HepG2 (cell line): ENCODE results near the gene FBXO9. TPM values are rescaled to one million over a fixed set of nuclear protein-coding genes. Genes with fewer than 3 reads are reported as not detected.
A peak's percentile ranks its signal among the peaks of the same experiment; 100 is the strongest.

Experiments used
- FOSL1 ChIP-seq: sonication (generic); formaldehyde crosslinking; IDR thresholded peaks from 2 replicates; pipeline ENCODE4 v1.9.0; 2021; ENCODE audit warnings: missing genetic modification reagents, borderline replicate concordance
- GFI1 ChIP-seq: sonication (generic); formaldehyde crosslinking; IDR thresholded peaks from 2 replicates; pipeline ENCODE4 v1.5.0; 2020; ENCODE audit warnings: missing genetic modification reagents, mild to moderate bottlenecking, borderline replicate concordance
- HES4 ChIP-seq: sonication (generic); formaldehyde crosslinking; IDR thresholded peaks from 2 replicates; pipeline ENCODE4 v1.9.0; 2021; ENCODE audit warnings: mild to moderate bottlenecking, missing genetic modification reagents, borderline replicate concordance
- HNF4G ChIP-seq, 2 experiments: sonication (generic) in 1 of 2; formaldehyde crosslinking in 1 of 2; IDR thresholded peaks; 2 replicates each; pipeline versions ENCODE4 v1.4.0 to v1.6.1; 2011 to 2020; ENCODE audit warnings: borderline replicate concordance in 2 of 2, low read depth in 2 of 2, mild to moderate bottlenecking in 2 of 2, low read length in 1 of 2, missing genetic modification reagents in 1 of 2, moderate library complexity in 1 of 2
- NKX3-1 ChIP-seq: sonication (generic); formaldehyde crosslinking; IDR thresholded peaks from 2 replicates; pipeline ENCODE4 v1.5.0; 2020; ENCODE audit warnings: missing genetic modification reagents
- SOX5 ChIP-seq: IDR thresholded peaks from 2 replicates; pipeline ENCODE4 v1.6.1; 2016; ENCODE audit warnings: borderline replicate concordance
- SOX6 ChIP-seq, 2 experiments: fragments of 450-650 bp in 1 of 2; sonication (generic) in 1 of 2; formaldehyde crosslinking in 1 of 2; IDR thresholded peaks; 2 replicates each; pipeline versions ENCODE4 v1.4.0 to v1.6.1; 2017 to 2020; ENCODE audit warnings: antibody characterized with exemption in 1 of 2, mild to moderate bottlenecking in 1 of 2, missing genetic modification reagents in 1 of 2
- YY1 ChIP-seq: IDR thresholded peaks from 2 replicates; pipeline ENCODE4 v1.6.1; 2011; ENCODE audit warnings: low read length, low read depth, moderate library complexity, mild to moderate bottlenecking; ENCODE audit not compliant: insufficient read depth, insufficient replicate concordance
- ZEB1 ChIP-seq: IDR thresholded peaks from 2 replicates; pipeline ENCODE4 v1.6.1; 2012; ENCODE audit warnings: mild to moderate bottlenecking, low read depth, inconsistent platforms; ENCODE audit not compliant: insufficient replicate concordance
- ZKSCAN5 ChIP-seq: sonication (generic); formaldehyde crosslinking; IDR thresholded peaks from 2 replicates; pipeline ENCODE4 v1.5.1; 2020; ENCODE audit warnings: mild to moderate bottlenecking, missing genetic modification reagents
- ZNF260 ChIP-seq: sonication (generic); formaldehyde crosslinking; IDR thresholded peaks from 2 replicates; pipeline ENCODE4 v1.4.0; 2020; ENCODE audit warnings: missing genetic modification reagents, low read depth, mild to moderate bottlenecking, borderline replicate concordance
- ZNF33B ChIP-seq: sonication (generic); formaldehyde crosslinking; IDR thresholded peaks from 2 replicates; pipeline ENCODE4 v1.5.1; 2020; ENCODE audit warnings: mild to moderate bottlenecking, missing genetic modification reagents
- ZNF674 ChIP-seq: sonication (generic); formaldehyde crosslinking; IDR thresholded peaks from 2 replicates; pipeline ENCODE4 v1.5.0; 2020; ENCODE audit warnings: low read depth, mild to moderate bottlenecking, missing genetic modification reagents
- ZSCAN29 ChIP-seq: sonication (generic); formaldehyde crosslinking; conservative IDR thresholded peaks from 2 replicates; pipeline ENCODE4 v1.4.0; 2020; ENCODE audit warnings: mild to moderate bottlenecking, missing genetic modification reagents
- ZSCAN9 ChIP-seq: IDR thresholded peaks from 2 replicates; pipeline ENCODE4 v1.6.1; 2016; ENCODE audit warnings: borderline replicate concordance
- polyA plus RNA-seq, 8 experiments: library from polyadenylated mRNA; depleted of rRNA in 3 of 8; stranded (reverse) in 7 of 8; unstranded in 1 of 8; fragments of >200 nt; fragmentation: Illumina TruSeq in 4 of 8; extraction: Trizol in 4 of 8; gene quantifications; 2 replicates each; pipeline versions ENCODE4 v1.2.1 to v1.2.3, GENCODE V29; 2011 to 2016; ENCODE audit warnings: low read depth in 4 of 8, missing spikeins in 1 of 8, mixed read lengths in 1 of 8; ENCODE audit not compliant: insufficient read depth in 1 of 8
- total RNA-seq, 5 experiments: library from RNA; depleted of rRNA; stranded (reverse); fragments of >200 nt; fragmentation: Illumina TruSeq; extraction: Trizol; gene quantifications; 2 replicates each; pipeline ENCODE4 v1.2.3, GENCODE V29; 2016; ENCODE audit warnings: low read depth in 1 of 5
- TF ChIP-seq, protein P1 (sequence below): sonication (generic); formaldehyde crosslinking; IDR thresholded peaks from 2 replicates; pipeline ENCODE4 v1.5.1; 2020; ENCODE audit warnings: mild to moderate bottlenecking, missing genetic modification reagents, borderline replicate concordance
- TF ChIP-seq, protein P2 (sequence below): sonication (generic); formaldehyde crosslinking; IDR thresholded peaks from 2 replicates; pipeline ENCODE4 v1.5.0; 2020; ENCODE audit warnings: mild to moderate bottlenecking, missing genetic modification reagents, borderline replicate concordance
- TF ChIP-seq, protein P3 (sequence below): sonication (generic); formaldehyde crosslinking; conservative IDR thresholded peaks from 2 replicates; pipeline ENCODE4 v1.4.0; 2020; ENCODE audit warnings: mild to moderate bottlenecking, missing genetic modification reagents, moderate library complexity

FBXO9 gene
- total and polyA plus RNA-seq, 2 of the 13 experiments (the other 11 are each of a cell fraction or from before 2014, with no cell fraction given), result 64.3 to 98.4 TPM

GRCh38 chr6:53113742-53114141, 48.5 kb downstream of the FBXO9 start (continued):
- TF ChIP-seq, protein P1, sequence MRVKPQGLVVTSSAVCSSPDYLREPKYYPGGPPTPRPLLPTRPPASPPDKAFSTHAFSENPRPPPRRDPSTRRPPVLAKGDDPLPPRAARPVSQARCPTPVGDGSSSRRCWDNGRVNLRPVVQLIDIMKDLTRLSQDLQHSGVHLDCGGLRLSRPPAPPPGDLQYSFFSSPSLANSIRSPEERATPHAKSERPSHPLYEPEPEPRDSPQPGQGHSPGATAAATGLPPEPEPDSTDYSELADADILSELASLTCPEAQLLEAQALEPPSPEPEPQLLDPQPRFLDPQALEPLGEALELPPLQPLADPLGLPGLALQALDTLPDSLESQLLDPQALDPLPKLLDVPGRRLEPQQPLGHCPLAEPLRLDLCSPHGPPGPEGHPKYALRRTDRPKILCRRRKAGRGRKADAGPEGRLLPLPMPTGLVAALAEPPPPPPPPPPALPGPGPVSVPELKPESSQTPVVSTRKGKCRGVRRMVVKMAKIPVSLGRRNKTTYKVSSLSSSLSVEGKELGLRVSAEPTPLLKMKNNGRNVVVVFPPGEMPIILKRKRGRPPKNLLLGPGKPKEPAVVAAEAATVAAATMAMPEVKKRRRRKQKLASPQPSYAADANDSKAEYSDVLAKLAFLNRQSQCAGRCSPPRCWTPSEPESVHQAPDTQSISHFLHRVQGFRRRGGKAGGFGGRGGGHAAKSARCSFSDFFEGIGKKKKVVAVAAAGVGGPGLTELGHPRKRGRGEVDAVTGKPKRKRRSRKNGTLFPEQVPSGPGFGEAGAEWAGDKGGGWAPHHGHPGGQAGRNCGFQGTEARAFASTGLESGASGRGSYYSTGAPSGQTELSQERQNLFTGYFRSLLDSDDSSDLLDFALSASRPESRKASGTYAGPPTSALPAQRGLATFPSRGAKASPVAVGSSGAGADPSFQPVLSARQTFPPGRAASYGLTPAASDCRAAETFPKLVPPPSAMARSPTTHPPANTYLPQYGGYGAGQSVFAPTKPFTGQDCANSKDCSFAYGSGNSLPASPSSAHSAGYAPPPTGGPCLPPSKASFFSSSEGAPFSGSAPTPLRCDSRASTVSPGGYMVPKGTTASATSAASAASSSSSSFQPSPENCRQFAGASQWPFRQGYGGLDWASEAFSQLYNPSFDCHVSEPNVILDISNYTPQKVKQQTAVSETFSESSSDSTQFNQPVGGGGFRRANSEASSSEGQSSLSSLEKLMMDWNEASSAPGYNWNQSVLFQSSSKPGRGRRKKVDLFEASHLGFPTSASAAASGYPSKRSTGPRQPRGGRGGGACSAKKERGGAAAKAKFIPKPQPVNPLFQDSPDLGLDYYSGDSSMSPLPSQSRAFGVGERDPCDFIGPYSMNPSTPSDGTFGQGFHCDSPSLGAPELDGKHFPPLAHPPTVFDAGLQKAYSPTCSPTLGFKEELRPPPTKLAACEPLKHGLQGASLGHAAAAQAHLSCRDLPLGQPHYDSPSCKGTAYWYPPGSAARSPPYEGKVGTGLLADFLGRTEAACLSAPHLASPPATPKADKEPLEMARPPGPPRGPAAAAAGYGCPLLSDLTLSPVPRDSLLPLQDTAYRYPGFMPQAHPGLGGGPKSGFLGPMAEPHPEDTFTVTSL, result no peak
- no peak for TF ChIP-seq FOSL1 (CRISPR knock-in tag)
- TF ChIP-seq ZNF674 (CRISPR knock-in tag), result no peak
- no peak for TF ChIP-seq ZEB1
- TF ChIP-seq, protein P2, sequence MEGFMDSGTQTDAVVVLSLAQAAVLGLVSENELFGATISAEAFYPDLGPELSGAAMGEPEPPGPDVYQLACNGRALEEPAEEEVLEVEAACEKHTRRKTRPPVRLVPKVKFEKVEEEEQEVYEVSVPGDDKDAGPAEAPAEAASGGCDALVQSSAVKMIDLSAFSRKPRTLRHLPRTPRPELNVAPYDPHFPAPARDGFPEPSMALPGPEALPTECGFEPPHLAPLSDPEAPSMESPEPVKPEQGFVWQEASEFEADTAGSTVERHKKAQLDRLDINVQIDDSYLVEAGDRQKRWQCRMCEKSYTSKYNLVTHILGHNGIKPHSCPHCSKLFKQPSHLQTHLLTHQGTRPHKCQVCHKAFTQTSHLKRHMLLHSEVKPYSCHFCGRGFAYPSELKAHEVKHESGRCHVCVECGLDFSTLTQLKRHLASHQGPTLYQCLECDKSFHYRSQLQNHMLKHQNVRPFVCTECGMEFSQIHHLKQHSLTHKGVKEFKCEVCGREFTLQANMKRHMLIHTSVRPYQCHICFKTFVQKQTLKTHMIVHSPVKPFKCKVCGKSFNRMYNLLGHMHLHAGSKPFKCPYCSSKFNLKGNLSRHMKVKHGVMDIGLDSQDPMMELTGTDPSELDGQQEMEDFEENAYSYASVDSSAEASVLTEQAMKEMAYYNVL (CRISPR knock-in tag), result no peak
- TF ChIP-seq NKX3-1 (CRISPR knock-in tag), result no peak
- peak; percentile 73; the same call in 1 of the 2 replicates for TF ChIP-seq SOX5
- TF ChIP-seq ZSCAN29 (CRISPR knock-in tag), result no peak
- TF ChIP-seq SOX6 (IDR thresholded peaks at IDR 0.05), result no peak
- TF ChIP-seq SOX6 (CRISPR knock-in tag; IDR thresholded peaks at IDR 0.05), result peak; percentile 67; the same call in 1 of the 2 replicates
- 0 out of 2 replicates have a peak, but pooled peaks have one; percentile 15 for TF ChIP-seq HNF4G (IDR thresholded peaks at IDR 0.05; ENCODE audit: borderline replicate concordance, low read depth, low read length)
- no peak for TF ChIP-seq HNF4G (CRISPR knock-in tag; IDR thresholded peaks at IDR 0.05; ENCODE audit: borderline replicate concordance, low read depth)
- TF ChIP-seq ZNF33B (CRISPR knock-in tag), result no peak
- TF ChIP-seq YY1, result peak; percentile 6
- TF ChIP-seq HES4 (CRISPR knock-in tag), result no peak
- TF ChIP-seq, protein P3, sequence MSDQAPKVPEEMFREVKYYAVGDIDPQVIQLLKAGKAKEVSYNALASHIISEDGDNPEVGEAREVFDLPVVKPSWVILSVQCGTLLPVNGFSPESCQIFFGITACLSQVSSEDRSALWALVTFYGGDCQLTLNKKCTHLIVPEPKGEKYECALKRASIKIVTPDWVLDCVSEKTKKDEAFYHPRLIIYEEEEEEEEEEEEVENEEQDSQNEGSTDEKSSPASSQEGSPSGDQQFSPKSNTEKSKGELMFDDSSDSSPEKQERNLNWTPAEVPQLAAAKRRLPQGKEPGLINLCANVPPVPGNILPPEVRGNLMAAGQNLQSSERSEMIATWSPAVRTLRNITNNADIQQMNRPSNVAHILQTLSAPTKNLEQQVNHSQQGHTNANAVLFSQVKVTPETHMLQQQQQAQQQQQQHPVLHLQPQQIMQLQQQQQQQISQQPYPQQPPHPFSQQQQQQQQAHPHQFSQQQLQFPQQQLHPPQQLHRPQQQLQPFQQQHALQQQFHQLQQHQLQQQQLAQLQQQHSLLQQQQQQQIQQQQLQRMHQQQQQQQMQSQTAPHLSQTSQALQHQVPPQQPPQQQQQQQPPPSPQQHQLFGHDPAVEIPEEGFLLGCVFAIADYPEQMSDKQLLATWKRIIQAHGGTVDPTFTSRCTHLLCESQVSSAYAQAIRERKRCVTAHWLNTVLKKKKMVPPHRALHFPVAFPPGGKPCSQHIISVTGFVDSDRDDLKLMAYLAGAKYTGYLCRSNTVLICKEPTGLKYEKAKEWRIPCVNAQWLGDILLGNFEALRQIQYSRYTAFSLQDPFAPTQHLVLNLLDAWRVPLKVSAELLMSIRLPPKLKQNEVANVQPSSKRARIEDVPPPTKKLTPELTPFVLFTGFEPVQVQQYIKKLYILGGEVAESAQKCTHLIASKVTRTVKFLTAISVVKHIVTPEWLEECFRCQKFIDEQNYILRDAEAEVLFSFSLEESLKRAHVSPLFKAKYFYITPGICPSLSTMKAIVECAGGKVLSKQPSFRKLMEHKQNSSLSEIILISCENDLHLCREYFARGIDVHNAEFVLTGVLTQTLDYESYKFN (CRISPR knock-in tag), result 0 out of 2 replicates have a peak, but pooled peaks have one; percentile 25
- TF ChIP-seq GFI1 (CRISPR knock-in tag), result no peak
- TF ChIP-seq ZSCAN9, result no peak
- no peak for TF ChIP-seq ZKSCAN5 (CRISPR knock-in tag)
- no peak for TF ChIP-seq ZNF260 (CRISPR knock-in tag)
